HG02678 (cell line): Measurements from ENCODE around the gene ANG.
"Not testable (repeated sequence)": the region's sequence is repeated elsewhere in the genome, so short reads cannot be mapped to it uniquely, and the experiment has no call there.

ENCODE experiments used
- ATAC-seq: cut with Tn5 transposase; IDR thresholded peaks from one replicate; pipeline ENCODE4 v1.9.1; 2021; ENCODE audit warnings: mild to moderate bottlenecking, moderate library complexity; ENCODE audit not compliant: unreplicated experiment

The ANG gene

GRCh38 chr14:20688167-20688839, at the start of gene ANG:
ANG (plus strand) TSS chr14:20688764; CDS start chr14:20693565, 4,801 bp downstream.
- ATAC-seq = no peak

DNA sequence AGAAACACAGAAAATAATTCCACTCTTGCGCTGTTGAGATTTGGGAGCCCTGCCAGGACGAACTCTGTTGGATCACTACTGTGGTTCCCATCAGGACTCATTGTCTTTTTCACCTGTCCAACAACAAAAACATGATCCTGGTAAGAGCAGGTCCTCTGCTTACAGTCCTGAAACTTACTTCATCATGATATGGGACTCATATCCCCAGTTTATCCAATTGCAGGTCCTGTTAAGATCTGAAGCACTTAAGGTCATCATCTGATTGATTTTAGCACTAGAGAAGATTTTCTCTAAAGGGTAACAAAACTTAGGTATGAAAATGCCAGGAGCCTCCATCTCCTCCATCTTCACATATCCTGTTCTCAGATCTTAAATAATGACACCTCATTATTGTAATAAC, 47.0 kb upstream of the ANG start, which contains the start of gene OR6S1:
Gene OR6S1, minus strand, starts transcription at position 101 of the 400 bp plus-strand sequence. Its CDS starts 0 bp downstream, at position 101.
- ATAC-seq = no peak

DNA sequence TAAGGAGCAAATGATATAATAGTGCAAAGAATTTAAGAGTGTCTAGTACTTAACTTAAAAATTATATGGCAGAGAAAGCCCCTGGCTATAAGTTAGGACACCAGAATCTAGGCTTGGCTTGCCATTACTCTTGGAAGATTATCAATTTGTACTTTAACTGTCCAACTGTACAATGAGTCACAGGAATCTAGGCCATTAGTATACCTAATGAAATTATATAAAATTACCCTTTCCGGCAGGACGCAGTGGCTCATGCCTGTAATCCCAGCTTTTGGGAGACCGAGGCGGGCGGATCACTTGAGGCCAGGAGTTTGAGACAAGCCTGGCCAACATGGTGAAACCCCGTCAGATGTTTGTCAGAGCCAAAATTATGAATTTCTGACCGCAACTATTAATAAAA, 46.4 kb upstream of the ANG start:
- ATAC-seq = no peak

DNA sequence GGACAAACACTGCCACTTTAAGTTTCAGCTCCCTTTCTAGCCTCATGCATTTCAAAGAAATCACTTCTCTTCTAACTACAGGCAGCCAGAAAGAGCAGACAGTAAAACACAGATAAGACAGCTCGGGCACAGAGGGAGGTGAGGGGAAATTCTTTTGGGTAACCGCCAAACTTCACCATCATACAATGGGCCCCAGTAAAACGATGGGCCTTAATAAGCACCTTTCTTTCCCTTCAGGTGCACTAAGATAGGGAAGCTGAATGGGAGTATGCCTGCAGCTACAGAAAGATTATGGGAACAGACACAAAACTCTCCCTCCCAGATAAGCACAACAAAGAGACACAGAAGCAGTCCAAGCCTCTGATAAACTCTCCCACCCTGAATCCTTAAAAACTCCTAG, 45.8 kb upstream of the ANG start:
- ATAC-seq = not testable (repeated sequence)

DNA sequence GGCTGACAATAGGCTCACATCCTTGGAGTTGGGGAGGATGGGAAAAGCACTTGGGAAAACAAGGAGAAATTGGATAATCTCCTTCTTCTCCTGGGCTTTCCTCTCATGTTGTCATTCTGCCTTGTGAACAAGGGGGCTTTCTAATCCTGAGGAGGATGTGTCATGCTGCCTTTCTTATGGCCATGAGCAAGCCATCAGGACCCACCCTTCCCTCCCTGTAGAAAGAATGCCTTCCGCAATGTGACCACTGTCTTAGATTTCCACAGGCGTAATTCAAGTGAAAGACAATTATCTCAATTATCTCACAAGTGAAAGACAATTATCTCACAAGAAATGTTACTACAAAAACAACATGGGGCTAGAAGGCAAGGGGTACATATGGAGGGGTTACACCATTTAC, 44.0 kb upstream of the ANG start:
- no peak for ATAC-seq

DNA sequence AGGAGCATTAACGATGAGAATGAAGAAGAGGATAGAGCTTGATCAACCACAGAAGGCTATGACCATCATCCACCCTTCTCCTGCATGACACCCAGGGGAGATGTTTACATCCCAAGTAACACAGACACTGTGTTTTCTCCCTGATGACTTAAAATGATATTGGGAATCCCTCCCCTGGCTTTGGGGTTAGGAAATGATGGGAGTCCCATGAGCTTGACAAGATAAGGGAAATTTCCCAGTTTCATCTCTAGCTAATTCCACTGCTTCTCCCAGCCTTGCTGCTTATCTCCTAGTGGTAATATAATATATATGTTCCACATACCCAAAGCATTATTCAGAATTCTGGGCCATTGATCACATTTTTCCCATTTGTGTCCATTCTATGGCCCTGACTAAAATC, 43.1 kb upstream of the ANG start:
- ATAC-seq = no peak

GRCh38 chr14:20652996-20653975, 35.3 kb upstream of the ANG start:
- no peak for ATAC-seq

GRCh38 chr14:20655851-20656250, 32.7 kb upstream of the ANG start:
- ATAC-seq = no peak

DNA sequence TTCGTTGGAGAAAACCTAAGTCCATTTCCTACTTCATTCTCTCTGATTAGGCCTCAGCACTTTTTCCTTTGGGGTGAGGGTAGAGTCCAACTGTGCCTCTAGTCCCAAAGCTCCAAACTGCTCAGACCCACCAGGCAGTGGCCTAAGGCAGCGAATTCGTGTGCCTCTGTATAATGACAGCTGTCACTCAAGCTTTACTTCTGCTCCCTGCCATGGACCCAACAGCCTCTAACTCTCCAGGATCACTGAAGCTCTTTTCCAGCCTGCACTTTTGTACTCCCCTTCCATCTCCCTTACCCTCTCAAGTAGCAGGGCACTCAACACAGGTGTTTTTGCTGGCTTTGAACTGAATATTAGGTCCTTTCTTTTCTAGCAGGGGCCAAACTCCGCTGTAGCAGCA, 32.3 kb upstream of the ANG start:
- ATAC-seq = no peak

DNA sequence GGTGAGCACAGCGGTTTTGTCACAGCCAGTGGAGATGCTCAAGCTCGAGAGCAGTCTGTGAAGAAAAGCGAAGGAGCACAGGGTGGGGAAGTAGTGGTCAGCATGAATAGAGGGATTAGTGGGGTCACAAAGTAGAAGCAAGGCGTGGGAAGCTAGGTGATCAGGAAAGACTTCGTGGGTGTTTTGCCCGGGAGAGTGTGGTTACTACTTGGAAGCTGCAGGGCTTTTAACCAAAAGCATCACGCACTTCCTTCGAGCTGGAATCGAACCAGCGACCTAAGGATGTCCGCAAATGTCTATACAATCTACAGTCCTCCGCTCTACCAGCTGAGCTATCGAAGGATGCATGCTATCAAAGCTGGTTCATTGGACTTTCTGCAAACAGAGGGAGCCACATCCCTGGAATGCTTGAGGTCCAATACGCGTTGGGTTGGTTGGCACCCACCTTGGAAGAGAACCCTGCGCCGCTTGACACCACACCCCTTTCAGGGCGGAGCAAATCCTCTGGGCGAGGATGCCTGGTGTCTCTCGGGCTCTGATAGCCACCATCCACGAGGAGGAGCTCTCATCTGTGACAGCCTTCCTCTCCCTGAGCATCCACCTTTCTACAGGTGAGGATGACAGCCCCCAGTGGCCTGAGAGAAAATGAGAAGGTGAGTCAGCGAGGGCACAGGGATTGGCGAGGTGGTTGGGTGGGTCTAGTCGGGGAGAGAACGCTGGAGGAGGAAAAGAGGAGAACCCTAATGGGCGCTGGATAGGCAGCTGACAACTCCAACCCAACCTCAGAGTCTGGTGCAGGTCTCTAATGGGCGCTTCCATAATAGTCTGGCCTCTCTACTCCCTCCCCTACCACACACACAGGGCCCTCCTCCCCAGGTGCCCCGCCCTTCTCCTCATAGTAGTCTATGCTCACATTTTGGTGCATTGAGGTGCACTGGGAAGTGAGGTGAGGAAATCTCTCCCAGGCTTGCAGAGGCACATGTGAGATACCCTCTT, 31.1 kb upstream of the ANG start:
- no peak for ATAC-seq

DNA sequence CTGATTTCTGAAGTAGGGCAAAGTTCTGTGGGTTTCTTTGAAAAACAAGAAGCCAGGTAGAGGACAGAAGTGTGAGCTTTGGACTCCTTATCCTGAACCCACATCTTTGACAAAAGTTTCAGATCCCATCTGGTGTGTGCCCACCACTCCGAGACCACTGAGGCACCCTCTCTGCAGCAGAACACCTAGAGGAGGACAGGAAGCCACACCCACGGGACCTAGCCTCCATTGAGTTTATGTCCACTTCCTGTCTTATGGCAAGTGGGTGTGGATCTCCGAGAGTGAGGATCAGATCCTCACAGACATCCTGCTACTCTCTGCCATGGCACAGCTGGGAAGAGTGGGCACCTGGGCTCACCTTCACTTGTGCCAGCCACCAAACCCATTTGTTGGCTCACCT, 30.3 kb upstream of the ANG start:
- ATAC-seq = no peak

GRCh38 chr14:20659336-20659735, 29.2 kb upstream of the ANG start:
- no peak for ATAC-seq

GRCh38 chr14:20659813-20660395, 28.7 kb upstream of the ANG start:
- no peak for ATAC-seq

DNA sequence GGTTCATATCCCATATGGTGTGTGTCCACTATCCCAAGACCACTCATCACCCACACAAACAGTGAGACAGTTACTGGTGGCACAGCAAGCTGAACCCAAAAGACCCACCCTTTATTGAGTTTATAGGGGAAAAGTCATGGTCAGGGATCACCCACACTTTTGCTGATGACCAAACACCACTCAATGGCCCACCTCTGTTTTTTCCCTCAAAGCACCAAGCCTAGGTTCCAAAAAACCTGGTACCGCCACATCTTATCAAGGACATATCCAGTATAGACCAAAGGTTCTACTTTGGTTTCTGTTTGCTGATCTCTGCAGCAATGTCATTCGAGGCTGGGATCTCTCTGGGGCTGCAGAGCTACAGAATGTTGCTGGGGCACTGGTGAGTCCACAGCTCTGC, 27.4 kb upstream of the ANG start:
- no peak for ATAC-seq

DNA sequence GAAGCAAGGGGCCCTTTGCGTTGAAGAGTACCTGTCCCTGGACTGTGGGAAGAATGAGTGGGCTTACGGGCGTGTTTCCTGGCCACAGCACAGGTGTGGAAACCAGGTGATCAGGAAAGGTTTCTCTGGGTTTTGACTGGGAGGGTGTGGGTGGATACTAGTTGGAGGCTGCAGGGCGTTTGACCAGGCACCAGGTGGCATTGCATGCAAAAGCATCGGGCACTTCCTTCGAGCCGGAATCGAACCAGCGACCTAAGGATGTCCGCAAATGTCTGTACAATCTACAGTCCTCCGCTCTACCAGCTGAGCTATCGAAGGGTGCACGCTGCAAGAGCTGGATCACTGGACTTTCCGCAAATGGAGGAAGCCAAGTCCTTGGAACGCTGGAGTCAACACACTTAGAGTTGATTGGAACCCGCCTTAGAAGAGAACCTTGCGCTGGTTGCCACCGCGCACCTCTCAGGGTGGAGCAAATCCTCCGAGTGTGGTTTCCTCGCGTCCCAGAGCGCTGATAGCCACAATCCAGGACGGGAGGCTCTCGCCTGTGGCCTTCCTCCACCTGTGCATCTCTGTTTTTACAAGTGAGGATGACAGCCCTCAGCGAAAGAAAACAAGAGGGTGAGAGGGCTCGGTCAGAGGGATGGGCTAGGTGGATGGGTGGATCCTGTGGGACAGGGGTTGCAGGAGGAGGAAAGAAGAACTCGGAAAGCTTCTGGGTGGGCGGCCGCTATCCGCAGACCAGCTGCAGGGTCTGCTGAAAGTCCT, 25.4 kb upstream of the ANG start:
- ATAC-seq = peak; percentile 63

DNA sequence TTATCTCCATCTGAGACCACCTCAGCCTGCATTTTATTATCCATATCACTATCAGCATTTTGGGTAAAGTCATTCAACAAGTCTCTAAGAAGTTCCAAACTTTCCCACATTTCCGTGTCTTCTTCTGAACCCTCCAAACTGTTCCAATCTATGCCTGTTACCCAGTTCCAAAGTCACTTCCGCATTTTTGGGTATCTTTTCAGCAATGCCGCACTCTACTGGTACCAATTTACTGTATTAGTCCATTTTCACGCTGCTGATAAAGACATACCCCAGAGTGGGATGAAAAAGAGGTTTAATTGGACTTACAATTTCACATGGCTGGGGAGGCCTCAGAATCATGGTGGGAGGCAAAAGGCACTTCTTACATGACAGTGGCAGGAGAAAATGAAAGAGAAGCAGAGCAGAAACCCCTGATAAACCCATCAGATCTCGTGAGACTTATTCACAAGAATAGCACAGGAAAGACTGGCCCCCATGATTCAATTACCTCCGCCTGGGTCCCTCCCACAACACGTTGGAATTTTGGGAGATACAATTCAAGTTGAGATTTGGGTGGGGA, 22.1 kb upstream of the ANG start:
- not testable (repeated sequence) for ATAC-seq

GRCh38 chr14:20667957-20668356, 20.6 kb upstream of the ANG start:
- peak; percentile 83 for ATAC-seq

DNA sequence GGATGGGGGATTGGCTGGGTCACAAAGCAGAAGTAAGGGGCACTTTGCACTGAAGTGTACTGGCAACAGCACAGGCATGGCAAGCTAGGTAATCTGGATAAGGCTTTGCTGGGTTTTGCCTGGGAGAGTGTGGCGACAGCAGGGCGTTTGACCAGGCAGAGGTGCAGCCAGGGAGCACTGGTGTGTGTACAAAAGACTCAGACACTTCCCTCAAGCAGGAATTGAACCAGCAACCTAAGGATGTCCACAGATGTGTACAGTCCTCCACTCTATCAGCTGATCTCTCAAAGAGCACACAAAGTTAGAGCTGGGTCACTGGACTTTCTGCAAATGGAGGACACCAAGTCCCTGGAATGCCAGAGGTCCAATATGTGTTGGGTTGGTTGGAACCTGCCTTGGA, 19.6 kb upstream of the ANG start:
- no peak for ATAC-seq

GRCh38 chr14:20671597-20672283, 16.8 kb upstream of the ANG start:
- ATAC-seq = no peak
